Heart left ventricle (tissue), 13 donors: ENCODE data around the gene RALGAPA2.

Experiments
- POLR2A ChIP-seq, 2 donors: fragments of 450-650 bp; IDR thresholded peaks; one replicate each; pipeline ENCODE4 v1.6.1; 2017; ENCODE audit warnings: antibody characterized with exemption in 2 of 2, mild to moderate bottlenecking in 2 of 2, moderate library complexity in 2 of 2
- TF ChIP-seq, protein P1 (sequence below), 12 donors: fragments of 200-600 bp; sonication (generic) in 4 of 12; IDR thresholded peaks; one replicate each; pipeline versions ENCODE4 v1.5.0 to v1.8.0; 2018 to 2022; ENCODE audit warnings: antibody characterized with exemption in 12 of 12, mild to moderate bottlenecking in 5 of 12
- donor health status: ischemic (EF 13 %, LVEDD 7.1; RV severe dilation, severe dysfunction).
- donor health status: DM: no; HTN: yes; CAD: no.
- donor health status: DM: no; HTN: no; CAD: no.
- donor health status: ischemic (EF 25% LVEDD 6.9; RV normal size, moderate dysfunction).
- donor health status: ischemic (EF 25% LVEDD 5.7; RV mildly dilated, moderate dysfunction).
- donor health status: ischemic (EF 35%, LVEDD 5.7; RV mildly dilated, moderate dysfunction).
- donor health status: nonischemic (EF 11% LVEDD 7.7; RV severe dilation, severe dysfunction).
- donor health status: DM: yes; HTN: yes; CAD: no.
- donor health status: PGD.
- donor health status: ischemic (EF 29% LVEDD 5.4; RV normal size, mild dysfunction).
- donor health status: nonischemic (EF 23%, LVEDD 6.1; RV moderate dilation, normal function).

DNA sequence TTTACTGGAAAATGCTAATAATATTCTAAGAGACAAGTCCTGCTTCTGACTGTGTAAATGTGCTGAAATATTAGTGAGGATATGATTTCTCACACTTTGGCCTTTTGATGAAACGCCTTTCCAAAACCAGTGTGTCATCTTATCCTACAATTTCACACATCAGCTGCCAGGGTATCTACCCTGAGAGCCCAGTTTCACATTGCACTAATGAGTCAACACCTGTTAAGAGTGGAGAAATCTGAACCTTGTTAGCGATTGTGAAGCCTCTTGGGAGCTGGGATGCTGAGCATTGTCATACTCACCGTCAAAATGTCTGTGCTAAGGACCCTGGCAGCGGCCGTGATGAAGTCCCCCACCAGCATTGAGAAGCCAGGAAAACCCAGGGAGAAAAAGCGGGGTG, 166.0 kb downstream of the RALGAPA2 start:
- TF ChIP-seq, protein P1, sequence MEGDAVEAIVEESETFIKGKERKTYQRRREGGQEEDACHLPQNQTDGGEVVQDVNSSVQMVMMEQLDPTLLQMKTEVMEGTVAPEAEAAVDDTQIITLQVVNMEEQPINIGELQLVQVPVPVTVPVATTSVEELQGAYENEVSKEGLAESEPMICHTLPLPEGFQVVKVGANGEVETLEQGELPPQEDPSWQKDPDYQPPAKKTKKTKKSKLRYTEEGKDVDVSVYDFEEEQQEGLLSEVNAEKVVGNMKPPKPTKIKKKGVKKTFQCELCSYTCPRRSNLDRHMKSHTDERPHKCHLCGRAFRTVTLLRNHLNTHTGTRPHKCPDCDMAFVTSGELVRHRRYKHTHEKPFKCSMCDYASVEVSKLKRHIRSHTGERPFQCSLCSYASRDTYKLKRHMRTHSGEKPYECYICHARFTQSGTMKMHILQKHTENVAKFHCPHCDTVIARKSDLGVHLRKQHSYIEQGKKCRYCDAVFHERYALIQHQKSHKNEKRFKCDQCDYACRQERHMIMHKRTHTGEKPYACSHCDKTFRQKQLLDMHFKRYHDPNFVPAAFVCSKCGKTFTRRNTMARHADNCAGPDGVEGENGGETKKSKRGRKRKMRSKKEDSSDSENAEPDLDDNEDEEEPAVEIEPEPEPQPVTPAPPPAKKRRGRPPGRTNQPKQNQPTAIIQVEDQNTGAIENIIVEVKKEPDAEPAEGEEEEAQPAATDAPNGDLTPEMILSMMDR (IDR thresholded peaks at IDR 0.05) = no peak
- TF ChIP-seq POLR2A (IDR thresholded peaks at IDR 0.05) = no peak
